NCI-H1105 treated with DMSO at 0.1 percent for 48 hours (cell line): ENCODE results near the gene PLP1.
A peak's percentile ranks its signal among the peaks of the same experiment; 100 is the strongest.
"Not testable (repeated sequence)": the region's sequence is repeated elsewhere in the genome, so short reads cannot be mapped to it uniquely, and the experiment has no call there.

Experiments
- DNase-seq: peaks from one replicate; lab custom pipeline; 2025; lab: John Stamatoyannopoulos, UW

PLP1 gene

DNA sequence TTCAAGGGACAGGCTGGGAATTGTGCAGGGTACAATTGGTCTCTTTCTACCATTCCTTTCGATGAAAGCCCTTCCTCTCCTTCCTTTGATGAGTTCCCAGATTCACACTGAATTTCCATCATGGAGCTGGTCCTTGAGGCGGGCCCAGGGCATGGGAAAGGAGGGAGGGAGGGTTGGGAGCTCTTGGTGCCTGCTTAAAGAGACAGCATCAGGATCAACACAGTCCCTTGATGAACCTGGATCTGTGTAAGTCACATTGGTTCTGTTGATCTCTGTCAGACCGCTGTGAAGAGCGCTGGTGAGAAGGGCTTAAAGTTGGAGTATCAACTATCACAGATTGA lies 4.4 kb downstream of the PLP1 start:
- no peak for DNase-seq

DNA sequence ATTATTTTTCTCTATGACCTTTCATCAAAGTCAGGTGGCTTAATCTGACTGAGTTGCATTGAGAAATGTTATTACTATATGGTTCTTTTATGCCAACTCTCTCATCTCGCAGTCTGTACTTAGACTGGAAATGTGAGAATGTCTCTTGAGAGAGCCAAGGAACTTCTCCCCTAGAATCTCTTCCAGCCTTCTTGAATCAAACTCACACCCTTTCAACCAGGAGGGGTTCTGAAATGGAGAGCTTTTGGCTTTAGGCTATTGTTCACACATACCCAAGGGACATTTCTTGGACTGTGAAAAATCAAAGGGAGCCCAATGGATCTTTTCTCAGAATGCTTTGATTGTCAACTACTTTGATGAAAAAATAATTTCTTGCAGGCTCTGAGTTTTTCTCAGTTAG lies 5.1 kb downstream of the PLP1 start:
- DNase-seq = no peak

DNA sequence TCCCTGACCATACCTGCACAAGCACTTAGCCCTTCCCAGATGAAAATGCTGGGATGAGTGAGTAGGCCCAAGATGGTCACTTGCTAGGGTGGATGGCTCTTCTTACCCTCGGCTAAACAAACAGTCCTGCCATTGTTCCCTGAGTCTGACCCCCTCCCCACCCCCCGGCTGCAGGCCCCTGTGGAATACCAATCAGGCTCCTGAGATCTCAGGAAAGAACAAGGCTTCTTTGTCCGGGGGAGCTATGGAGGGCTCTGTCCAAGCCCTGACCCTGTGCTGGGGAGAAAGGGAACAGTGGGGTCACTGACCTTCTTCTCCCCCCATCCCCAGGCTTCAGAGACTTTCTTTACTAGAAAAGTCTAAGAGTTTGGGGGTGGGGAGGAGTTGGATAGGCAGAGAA lies 6.0 kb downstream of the PLP1 start:
- DNase-seq = no peak

DNA sequence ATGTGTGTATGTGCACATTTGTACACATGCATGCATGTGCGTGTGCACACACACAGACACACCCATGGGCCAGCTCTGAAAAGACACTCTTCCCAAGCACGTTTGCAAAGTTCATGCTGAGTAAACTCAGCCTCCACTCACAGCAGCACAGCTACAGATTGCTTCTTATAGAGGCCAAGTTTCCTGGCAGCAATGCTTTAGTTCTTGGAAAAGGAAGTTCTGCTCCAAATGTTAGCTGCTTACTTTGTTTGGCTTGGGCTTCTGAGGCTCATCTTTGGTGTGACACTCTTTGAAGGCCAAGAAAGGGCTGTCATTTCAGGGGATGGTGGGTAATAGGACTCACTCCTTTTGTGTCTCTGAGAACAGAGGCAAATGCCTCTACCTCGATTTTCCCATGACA lies 6.6 kb downstream of the PLP1 start:
- DNase-seq = no peak

DNA sequence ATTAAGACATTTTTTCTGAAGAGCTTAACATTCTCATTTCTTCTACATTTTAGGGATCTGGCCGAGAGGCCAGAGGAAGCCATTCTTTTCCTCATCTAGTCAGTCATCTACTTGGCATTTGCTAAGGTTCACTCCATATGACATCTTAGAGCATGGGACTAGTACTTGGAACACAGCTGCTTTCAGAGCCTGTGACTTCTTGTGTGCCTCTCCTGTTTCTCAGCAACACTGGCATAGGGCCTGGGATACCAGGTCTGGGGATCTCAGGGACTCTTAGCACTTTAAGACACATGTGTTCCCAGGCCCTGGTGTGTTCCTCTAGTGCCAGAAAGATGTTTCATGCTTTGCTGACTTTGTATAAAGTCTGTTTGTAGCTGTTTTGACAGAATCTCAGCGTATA lies 7.3 kb downstream of the PLP1 start:
- DNase-seq = no peak

DNA sequence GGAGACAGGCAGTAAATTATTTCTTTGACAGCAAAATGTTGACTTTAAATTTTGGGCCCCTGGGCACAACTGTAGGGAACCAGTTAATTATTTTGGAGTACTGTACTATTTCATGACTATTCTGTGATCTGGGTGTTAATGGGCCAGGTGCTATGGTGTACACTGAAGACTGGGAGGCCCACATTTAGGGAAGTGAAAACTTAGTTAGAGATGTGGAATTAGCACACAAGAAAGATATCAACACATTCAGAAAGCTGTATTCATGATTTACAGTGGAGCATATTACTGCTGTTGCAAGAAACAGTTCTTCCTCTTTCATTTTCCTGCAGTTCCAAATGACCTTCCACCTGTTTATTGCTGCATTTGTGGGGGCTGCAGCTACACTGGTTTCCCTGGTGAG lies 12.4 kb downstream of the PLP1 start:
- no peak for DNase-seq

DNA sequence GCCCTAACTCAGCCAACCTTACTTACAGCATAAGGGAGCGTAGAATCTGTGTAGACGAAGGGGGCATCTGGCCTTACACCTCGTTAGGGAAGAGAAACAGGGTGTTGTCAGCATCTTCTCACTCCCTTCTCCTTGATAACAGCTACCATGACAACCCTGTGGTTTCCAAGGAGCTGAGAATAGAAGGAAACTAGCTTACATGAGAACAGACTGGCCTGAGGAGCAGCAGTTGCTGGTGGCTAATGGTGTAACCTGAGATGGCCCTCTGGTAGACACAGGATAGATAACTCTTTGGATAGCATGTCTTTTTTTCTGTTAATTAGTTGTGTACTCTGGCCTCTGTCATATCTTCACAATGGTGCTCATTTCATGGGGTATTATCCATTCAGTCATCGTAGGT lies 14.6 kb downstream of the PLP1 start:
- peak; percentile 0 for DNase-seq

DNA sequence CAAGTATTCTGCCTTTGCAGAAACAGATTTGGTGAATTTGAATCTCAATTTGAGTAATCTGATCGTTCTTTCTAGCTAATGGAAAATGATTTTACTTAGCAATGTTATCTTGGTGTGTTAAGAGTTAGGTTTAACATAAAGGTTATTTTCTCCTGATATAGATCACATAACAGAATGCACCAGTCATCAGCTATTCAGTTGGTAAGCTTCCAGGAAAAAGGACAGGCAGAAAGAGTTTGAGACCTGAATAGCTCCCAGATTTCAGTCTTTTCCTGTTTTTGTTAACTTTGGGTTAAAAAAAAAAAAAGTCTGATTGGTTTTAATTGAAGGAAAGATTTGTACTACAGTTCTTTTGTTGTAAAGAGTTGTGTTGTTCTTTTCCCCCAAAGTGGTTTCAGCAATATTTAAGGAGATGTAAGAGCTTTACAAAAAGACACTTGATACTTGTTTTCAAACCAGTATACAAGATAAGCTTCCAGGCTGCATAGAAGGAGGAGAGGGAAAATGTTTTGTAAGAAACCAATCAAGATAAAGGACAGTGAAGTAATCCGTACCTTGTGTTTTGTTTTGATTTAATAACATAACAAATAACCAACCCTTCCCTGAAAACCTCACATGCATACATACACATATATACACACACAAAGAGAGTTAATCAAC lies 15.3 kb downstream of the PLP1 start:
- DNase-seq = no peak

DNA sequence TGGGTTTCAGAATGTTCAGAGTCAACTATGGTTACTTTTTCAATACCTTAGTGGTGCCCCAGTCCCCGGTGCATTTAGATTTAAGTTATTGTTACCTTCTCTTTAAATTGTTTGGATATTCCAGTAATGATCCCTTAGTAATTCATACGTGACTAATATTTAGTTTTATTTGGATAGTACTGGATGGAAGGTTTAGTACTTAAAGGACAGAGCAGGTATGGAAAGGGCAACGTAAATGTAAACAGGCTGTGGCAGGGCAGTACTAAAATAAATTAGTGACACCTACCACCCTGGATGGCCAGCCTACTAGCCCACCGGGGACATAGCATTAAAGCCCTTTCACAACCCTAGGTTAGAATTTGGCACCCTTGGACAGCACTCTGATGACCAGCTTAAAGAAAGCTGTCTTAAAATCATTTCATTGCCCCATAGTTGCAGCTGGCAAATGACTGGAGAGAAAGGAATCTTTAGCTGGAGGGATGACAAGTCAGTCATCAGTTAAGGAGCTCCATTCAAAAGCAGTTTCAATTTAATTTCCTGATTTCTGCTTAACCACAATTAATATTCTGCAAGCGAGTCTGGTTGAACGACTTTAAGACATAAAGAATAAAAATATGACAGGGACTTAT lies 16.4 kb downstream of the PLP1 start:
- DNase-seq = no peak

DNA sequence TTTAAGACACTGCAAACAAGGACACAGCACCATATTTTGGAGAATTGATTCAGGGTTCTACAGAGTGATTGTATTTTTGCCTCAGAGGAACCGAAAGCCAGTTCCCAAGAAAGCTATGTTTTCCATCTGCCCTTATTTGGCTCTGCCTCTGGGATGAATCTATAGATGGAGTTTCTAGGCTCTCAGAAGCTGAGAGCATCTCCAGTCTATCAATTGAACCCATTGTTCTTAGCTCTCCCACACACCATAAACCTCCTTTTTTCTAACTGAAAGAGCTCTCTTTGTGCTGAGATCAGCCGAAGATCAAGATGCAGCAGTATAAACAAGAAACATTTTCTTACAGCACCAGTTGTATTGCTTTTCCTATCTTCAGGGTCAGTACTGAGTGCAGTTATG lies 16.9 kb downstream of the PLP1 start:
- DNase-seq = no peak

DNA sequence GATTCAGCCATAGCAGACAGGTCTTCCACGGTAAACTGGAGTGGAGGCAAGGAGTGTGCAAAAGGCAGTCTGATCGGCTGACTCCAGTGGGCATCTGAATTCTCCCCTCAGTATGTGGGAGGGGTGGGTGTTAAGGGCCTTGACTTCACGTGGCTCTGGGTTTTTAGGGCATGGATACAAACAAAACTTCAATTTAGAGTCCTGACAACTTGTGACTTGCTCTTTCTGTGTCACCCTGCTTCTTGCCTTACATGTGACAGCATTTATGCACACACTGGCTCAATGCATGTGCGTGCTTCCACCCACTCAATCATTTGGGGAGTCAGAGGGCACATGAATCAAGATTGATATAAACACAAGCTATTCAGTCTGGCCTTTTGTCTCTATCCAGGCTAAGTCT lies 17.5 kb downstream of the PLP1 start:
- DNase-seq = no peak

DNA sequence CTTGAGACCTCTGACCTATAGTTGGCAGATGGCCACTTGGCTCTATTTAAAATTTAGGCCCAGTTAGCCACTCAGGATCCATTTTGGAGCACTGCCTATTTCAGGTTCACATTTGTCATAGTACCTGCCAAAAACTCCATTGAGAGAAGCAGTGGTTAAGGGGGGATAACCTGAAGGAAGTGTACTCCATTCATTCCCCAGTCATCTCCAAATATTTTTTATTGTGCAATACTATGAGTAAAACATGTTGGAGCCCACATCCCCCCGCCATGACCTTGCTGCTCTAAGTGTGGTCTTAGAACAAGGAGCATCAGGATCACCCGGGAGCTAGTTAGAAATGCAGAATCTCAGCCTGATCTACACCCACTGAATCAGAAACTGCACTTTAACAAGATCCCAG lies 21.1 kb downstream of the PLP1 start:
- DNase-seq = no peak

DNA sequence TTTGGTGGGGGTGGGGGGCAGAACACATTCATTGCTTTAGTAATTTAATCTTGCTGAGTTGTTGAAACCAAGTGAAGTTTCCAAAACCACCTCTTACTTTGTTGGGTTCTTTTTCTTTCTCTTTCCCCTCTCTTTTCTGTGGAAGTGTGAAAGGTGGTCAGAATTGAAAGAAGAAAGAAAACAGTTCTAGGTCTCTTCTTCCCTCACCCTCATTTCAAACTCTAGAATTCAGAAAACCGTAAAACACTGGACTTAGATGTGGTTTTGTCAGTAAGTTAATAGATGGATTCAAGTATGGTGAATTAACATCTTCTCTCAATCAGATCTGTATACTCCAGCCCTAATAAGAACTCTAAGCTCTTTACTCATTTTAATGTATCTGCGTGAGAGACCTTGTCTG lies 23.7 kb downstream of the PLP1 start:
- DNase-seq = no peak

DNA sequence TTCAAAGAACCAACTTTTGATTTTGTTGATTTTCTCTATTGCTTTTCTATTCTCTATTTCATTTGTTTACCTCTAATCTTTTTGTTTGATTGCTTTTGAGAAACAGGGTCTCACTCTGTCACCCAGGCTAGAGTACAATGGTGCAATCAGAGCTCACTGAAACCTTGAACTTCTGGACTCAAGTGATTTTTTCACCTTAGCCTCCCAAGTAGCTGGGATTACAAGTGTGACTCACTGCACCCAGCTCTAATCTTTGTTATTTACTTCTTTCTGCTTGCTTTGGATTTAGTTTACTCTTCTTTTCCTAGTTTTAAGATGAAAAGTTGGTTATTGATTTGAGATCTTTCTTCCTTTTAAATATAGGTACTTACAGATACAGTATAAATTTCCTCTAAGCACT lies 29.2 kb downstream of the PLP1 start:
- no peak for DNase-seq

DNA sequence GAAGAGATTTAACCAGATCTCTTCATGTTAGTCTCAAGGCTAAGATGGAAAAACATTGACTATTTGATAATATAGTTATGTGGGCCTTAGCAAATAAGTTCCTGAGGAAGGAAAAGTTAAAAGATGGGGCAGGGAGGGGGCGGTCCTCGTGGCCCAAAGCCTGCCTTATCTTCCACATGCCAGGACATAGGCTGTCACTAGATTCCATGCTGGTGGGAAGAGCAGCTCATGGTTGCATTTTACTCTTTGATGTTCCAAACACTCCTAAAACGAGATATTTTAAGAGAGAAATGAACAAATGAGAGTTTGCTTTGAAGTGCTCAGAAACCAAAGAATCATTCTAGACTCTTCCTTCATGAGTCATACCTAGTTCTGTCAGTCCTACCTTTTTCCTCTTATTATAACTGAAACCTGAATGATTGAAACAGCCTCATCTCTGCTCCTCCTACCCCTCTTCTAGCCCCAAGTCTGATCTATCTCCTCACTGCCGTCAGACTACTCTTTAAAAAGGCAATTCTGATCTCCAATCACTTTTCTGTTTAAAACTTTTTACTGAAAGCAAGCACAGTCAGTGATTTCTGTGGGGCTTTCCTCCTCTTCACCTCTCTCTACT lies 30.3 kb downstream of the PLP1 start:
- no peak for DNase-seq

DNA sequence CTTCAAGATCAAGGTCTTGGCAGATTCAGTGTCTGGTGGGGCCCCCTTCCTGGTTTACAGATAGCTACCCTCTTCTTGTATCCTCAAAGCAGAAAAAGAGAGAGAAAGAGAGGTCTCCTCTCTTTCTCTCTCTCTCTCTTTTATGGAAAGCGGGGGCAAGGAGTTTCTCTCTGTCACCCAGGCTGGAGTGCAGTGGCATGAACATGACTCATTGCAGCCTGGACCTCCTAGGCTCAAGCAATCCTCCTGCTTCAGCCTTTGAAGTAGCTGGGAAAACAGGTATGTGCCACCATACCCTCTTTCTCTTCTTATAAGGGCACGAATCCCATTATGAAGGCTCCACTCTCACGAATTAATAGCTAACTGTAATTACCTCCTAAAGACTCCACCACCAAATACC lies 35.2 kb downstream of the PLP1 start:
- no peak for DNase-seq

DNA sequence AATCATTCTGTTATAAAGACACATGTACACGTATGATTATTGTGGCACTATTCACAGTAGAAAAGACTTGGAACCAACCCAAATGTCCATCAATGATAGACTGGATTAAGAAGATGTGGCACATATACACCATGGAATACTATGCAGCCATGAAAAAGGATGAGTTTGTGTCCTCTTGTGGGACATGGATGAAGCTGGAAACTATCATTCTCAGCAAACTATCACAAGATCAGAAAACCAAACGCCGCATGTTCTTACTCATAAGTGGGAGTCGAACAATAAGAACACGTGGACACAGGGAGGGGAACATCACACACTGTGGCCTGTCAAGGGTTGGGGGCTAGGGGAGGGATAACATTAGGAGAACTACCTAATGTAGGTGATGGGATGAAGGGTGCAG lies 40.5 kb downstream of the PLP1 start:
- DNase-seq = not testable (repeated sequence)

DNA sequence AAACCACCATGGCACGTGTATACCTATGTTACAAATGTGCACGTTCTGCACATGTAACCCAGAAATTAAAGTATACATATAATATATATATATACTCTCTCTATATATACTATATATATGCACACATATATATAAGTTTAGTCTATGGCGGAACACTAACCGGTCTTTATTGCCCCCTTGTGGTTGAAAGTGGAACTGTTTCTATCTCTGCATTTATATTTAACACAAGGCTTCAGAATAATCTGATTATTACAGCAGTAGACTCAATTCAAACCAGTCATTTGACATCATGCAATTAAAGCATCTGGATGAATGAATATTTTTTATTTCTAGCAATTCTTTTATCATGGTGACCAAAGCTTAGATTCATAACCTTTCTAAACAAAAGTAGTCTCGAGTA lies 40.9 kb downstream of the PLP1 start:
- peak; percentile 44 for DNase-seq

DNA sequence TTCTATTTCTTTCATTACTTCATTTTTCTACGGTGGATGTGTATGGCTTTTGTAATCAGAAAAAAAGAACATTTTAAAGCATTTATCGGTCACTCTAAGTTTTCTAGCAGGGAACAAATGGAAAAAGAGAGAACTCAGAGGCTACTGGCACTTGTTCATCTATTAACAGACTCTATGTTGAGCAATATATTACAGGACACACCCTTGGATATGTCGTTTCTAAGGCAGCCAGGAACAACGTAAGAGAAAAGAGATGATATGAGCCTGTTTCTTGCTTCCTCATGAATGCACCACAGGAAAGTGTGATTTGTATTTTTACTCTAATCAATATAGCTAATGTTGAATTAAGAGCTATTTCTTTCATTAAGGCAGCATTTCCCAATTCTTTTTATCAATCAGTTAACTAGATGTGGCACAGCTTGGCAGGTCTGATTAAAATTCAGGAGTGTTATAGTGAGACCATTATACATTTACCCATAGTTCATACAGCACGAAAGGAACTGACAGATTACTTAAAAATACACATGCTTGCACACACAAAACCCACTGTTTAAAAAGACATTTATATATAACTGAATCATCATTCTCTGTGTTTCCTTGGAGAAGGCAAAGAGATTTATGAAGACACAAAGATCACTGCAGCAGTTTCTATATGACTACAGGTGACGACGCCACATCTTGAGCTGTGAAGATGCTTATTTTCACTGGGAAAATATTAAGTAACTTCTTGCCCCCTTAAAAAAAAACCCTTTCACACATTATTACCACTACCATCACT lies 42.4 kb downstream of the PLP1 start:
- no peak for DNase-seq

DNA sequence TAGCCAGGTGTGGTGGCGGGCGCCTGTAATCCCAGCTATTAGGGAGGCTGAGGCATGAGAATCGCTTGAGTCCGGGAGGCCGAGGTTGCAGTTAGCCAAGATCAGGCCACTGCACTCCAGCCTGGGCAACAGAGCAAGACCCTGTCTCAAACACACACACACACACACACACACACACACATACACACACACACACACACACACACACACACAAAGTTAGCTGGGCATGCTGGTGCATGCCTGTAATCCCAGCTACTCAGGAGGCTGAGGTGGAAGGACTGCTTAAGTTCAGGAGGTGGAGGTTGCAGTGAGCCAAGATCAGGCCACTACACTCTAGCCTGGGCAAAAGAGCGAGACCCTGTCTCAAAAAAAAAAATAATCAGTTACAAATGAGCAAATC lies 44.2 kb downstream of the PLP1 start:
- DNase-seq = not testable (repeated sequence)

DNA sequence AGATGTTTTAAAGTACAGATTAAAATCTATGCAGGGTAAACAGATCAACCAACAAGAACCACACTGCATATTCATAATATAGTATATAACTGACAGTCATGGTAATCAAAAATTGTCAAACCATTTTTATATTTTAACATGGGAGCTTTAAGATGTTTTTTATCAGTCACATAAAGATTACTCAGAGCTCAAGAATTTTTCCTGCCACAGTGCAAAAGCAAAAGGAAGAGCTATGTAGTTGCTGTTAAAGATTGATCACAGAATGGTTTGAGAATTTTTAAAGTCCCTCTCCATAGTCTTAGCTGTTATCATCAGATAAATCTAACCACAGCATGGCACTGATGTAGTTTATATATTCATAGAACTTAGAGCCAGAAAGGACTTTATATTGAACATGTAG lies 47.0 kb downstream of the PLP1 start:
- no peak for DNase-seq

DNA sequence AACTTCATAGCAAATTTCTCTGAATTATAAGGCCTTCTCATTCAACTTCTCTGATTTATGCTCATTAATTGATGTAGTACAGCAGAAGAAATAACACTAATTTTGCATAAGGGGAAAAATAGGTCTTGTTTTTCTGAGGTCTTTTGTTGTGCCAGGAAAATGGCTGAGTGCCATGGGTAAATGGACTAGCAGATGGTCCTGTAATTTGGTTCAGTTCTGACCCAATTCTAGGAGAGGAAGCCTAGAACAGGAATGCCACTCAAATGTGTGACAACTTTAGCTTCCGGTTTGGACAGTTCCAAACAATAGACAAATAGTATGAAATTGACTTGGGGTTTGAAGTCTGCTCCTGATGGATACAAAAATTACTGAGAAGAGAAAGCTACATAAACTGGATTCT lies 49.2 kb downstream of the PLP1 start:
- DNase-seq = no peak

DNA sequence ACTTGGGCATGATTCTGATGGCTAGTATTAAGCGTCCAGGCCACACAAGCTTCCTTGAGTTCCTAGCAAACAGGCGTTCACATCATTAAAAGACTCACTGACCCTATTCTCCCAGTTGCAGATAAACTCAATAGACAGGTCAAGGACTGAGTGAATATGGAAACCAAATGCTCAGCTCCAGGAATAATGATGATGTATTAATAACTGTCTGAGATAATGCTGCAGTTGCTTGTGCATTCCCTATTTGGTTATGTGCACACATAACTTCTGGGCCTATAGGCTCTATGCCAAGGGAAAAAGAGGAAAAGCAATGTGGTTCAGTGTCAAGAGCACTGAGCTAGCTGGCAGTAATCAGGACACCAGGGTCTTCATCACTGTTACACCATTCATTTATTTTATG lies 51.9 kb downstream of the PLP1 start:
- no peak for DNase-seq
